GM12864 (cell line): Measurements from ENCODE around the gene NES.

Source experiments
- DNase-seq: peaks from one replicate; pipeline ENCODE4 v3.0.0-alpha.2; 2011; ENCODE audit warnings: low read depth
- H3K4me3 ChIP-seq: 2 replicates; pipeline ENCODE4 v1.5.1; 2011; ENCODE audit warnings: mild to moderate bottlenecking, low read depth, low read length, control low read depth
- CTCF ChIP-seq: IDR thresholded peaks from 2 replicates; pipeline ENCODE4 v1.5.1; 2011; ENCODE audit warnings: low read depth, mild to moderate bottlenecking, moderate library complexity, low read length, control low read depth, inconsistent platforms; ENCODE audit errors: missing control alignments

The NES gene

GRCh38 chr1:156708218-156708661, 31.0 kb upstream of the NES start:
- no peak for DNase-seq
- H3K4me3 ChIP-seq: no peak overlapping the region
- no peak for TF ChIP-seq CTCF

GRCh38 chr1:156707417-156708217, 30.4 kb upstream of the NES start:
- no peak overlapping the region for H3K4me3 ChIP-seq
- TF ChIP-seq CTCF: no peak

GRCh38 chr1:156706657-156707416, 29.6 kb upstream of the NES start:
- H3K4me3 ChIP-seq: no peak overlapping the region
- no peak for DNase-seq
- no peak for TF ChIP-seq CTCF

More at GRCh38 chr1:156707417-156708217, 30.4 kb upstream of the NES start:
- DNase-seq: no peak

- H3K4me3 ChIP-seq: no peak overlapping the region
Measured at GRCh38 chr1:156705918-156706656, 28.9 kb upstream of the NES start.

GRCh38 chr1:156705321-156705917, 28.2 kb upstream of the NES start, which contains the start of gene CRABP2:
Gene CRABP2, minus strand, starts transcription at chr1:156705583. Its CDS starts 137 bp downstream, at chr1:156705446.
- no peak for DNase-seq
- no peak for TF ChIP-seq CTCF
- no peak within 1 kb of the TSS for H3K4me3 ChIP-seq

More at GRCh38 chr1:156705918-156706656, 28.9 kb upstream of the NES start:
- TF ChIP-seq CTCF: peak; percentile 69
- DNase-seq: no peak

- H3K4me3 ChIP-seq: no peak overlapping the region
- DNase-seq: no peak
Measured at GRCh38 chr1:156704930-156705320, 27.7 kb upstream of the NES start.

More at GRCh38 chr1:156704930-156705320, 27.7 kb upstream of the NES start:
- TF ChIP-seq CTCF: no peak
